GM18520 (cell line): ENCODE results near the gene APOL3.
"Not testable (repeated sequence)": the region's sequence is repeated elsewhere in the genome, so short reads cannot be mapped to it uniquely, and the experiment has no call there.

Source experiments
- ATAC-seq: cut with Tn5 transposase; IDR thresholded peaks from one replicate; pipeline ENCODE4 v1.9.1; 2021; ENCODE audit not compliant: unreplicated experiment

The APOL3 gene

GRCh38 chr22:36104435-36104834 lies 56.1 kb downstream of the APOL3 start:
- ATAC-seq: no peak

- no peak for ATAC-seq
Measured at GRCh38 chr22:36103891-36104290, 56.7 kb downstream of the APOL3 start.

GRCh38 chr22:36102995-36103394 lies 57.6 kb downstream of the APOL3 start:
- ATAC-seq: no peak

- ATAC-seq: no peak
Measured at GRCh38 chr22:36101756-36102155, 58.8 kb downstream of the APOL3 start.

GRCh38 chr22:36100908-36101307 lies 59.6 kb downstream of the APOL3 start:
- not testable (repeated sequence) for ATAC-seq

- ATAC-seq: no peak
Measured at GRCh38 chr22:36100134-36100824, 60.3 kb downstream of the APOL3 start.

DNA sequence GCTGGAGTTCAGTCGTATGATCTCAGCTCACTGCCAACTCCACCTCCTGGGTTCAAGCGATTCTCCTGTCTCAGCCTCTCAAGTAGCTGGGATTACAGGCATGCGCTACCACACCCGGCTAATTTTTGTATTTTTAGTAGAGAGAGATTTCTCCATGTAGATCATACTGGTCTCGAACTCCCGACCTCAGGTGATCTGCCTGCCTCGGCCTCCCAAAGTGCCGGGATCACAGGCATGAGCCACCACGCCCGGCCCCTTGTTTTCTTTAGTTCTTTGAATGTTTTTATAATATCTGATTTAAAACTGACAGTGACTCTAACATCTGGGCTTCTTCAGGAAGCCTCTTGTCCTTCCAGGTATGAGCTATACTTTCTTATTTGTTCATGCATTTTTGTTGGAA lies 61.0 kb downstream of the APOL3 start:
- ATAC-seq: not testable (repeated sequence)

GRCh38 chr22:36097880-36098279 lies 62.7 kb downstream of the APOL3 start:
- no peak for ATAC-seq

DNA sequence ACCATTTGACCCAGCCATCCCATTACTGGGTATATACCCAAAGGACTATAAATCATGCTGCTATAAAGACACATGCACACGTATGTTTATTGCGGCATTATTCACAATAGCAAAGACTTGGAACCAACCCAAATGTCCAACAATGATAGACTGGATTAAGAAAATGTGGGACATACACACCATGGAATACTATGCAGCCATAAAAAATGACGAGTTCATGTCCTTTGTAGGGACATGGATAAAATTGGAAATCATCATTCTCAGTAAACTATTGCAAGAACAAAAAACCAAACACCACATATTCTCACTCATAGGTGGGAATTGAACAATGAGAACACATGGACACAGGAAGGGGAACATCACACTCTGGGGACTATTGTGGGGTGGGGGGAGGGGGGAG lies 69.8 kb downstream of the APOL3 start:
- not testable (repeated sequence) for ATAC-seq
